Activated T-cell treated with anti-CD3 and anti-CD28 coated beads for 48 hours (primary cell): ENCODE measurements around the gene MAP3K14.
"Not testable (repeated sequence)": the region's sequence is repeated elsewhere in the genome, so short reads cannot be mapped to it uniquely, and the experiment has no call there.

Experiments used
- DNase-seq: peaks from one replicate; pipeline ENCODE4 v3.0.0-alpha.2; 2020; ENCODE audit warnings: low read depth

Gene MAP3K14

GRCh38 chr17:45258981-45259380 is 57.8 kb downstream of the MAP3K14 start:
- DNase-seq: no peak

GRCh38 chr17:45257115-45257514 is 59.7 kb downstream of the MAP3K14 start:
- no peak for DNase-seq

- no peak for DNase-seq
These were observed 60.5 kb downstream of the MAP3K14 start for GRCh38 chr17:45256114-45256966.

- DNase-seq: no peak
These were observed 61.5 kb downstream of the MAP3K14 start for GRCh38 chr17:45255358-45255757.

GRCh38 chr17:45253879-45254278 is 62.9 kb downstream of the MAP3K14 start:
- no peak for DNase-seq

GRCh38 chr17:45253237-45253636 is 63.6 kb downstream of the MAP3K14 start:
- DNase-seq: not testable (repeated sequence)

GRCh38 chr17:45251931-45252330 is 64.9 kb downstream of the MAP3K14 start:
- no peak for DNase-seq

GRCh38 chr17:45248132-45248957 is 68.5 kb downstream of the MAP3K14 start:
- peak; percentile 71 for DNase-seq

- peak; percentile 98 for DNase-seq
These were observed 69.2 kb downstream of the MAP3K14 start for GRCh38 chr17:45247429-45248131.

GRCh38 chr17:45246861-45247428 is 69.9 kb downstream of the MAP3K14 start:
- DNase-seq: no peak

- DNase-seq: no peak
These were observed 70.5 kb downstream of the MAP3K14 start for GRCh38 chr17:45246338-45246737.

- no peak for DNase-seq
These were observed 71.8 kb downstream of the MAP3K14 start for GRCh38 chr17:45244725-45245656.

- DNase-seq: no peak
These were observed 73.1 kb downstream of the MAP3K14 start for GRCh38 chr17:45243750-45244149.

GRCh38 chr17:45242029-45242414 is 74.8 kb downstream of the MAP3K14 start:
- no peak for DNase-seq

GRCh38 chr17:45241328-45242028 is 75.3 kb downstream of the MAP3K14 start:
- no peak for DNase-seq

- DNase-seq: no peak
These were observed 75.9 kb downstream of the MAP3K14 start for GRCh38 chr17:45240905-45241327.

- no peak for DNase-seq
These were observed 78.6 kb downstream of the MAP3K14 start for GRCh38 chr17:45238155-45238774.

GRCh38 chr17:45237686-45238085 is 79.1 kb downstream of the MAP3K14 start:
- no peak for DNase-seq

GRCh38 chr17:45236282-45236606 is 80.6 kb downstream of the MAP3K14 start:
- no peak for DNase-seq
